GM12875 (cell line): ENCODE measurements around the gene USP7.

Experiments
- H3K4me3 ChIP-seq: one replicate; pipeline ENCODE4 v1.5.1; 2011; ENCODE audit warnings: low read depth, low read length, control low read depth
- TF ChIP-seq, protein P1 (sequence below): IDR thresholded peaks from 2 replicates; pipeline ENCODE4 v1.5.1; 2011; ENCODE audit warnings: low read depth, mild to moderate bottlenecking, control low read depth, inconsistent platforms, low read length, moderate library complexity, borderline replicate concordance; ENCODE audit not compliant: insufficient read depth

USP7 gene

DNA sequence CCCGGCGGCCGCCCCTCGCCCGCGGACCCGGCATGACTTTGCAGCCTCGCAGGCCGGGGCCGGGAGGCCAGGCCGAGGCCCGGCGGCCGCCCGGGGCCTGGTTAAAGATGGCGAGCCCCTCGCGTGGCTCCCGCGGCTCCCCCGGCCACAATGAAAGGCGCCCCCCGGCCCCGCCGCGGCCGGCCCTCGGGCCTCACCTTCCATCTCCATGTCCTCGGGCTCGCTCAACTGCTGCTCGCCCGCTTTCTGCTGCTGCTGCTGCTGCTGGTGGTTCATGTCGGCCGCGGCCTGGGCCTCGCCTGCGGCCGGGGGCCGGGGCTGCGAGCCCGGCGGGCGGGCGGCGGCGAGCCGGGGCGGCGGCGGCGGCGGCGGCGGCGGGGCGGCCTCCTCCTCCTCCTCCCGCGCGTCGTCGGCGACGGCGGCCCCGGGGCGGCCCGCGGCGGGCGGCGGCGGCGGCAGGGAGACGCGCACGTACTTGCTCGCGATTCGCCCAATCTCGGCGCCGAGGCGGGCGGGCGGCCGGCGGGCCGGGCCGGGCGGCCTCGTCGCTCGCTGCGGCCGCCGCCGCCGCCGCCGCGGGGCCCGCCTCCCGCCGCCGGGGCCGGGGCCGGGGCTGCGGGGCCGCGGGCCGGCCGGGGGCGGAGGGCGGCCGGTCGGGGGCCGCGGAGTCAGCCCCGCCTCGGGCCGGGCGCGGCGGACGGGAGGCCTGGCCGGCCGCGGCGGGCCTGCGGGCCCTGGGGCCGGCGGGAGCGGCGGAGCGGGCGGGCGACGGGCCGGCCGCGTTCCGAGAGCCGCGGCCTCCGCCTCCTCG is 491 bp downstream of the USP7 start:
- TF ChIP-seq, protein P1, sequence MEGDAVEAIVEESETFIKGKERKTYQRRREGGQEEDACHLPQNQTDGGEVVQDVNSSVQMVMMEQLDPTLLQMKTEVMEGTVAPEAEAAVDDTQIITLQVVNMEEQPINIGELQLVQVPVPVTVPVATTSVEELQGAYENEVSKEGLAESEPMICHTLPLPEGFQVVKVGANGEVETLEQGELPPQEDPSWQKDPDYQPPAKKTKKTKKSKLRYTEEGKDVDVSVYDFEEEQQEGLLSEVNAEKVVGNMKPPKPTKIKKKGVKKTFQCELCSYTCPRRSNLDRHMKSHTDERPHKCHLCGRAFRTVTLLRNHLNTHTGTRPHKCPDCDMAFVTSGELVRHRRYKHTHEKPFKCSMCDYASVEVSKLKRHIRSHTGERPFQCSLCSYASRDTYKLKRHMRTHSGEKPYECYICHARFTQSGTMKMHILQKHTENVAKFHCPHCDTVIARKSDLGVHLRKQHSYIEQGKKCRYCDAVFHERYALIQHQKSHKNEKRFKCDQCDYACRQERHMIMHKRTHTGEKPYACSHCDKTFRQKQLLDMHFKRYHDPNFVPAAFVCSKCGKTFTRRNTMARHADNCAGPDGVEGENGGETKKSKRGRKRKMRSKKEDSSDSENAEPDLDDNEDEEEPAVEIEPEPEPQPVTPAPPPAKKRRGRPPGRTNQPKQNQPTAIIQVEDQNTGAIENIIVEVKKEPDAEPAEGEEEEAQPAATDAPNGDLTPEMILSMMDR, result no peak
- peak overlapping the region; percentile 67 for H3K4me3 ChIP-seq

DNA sequence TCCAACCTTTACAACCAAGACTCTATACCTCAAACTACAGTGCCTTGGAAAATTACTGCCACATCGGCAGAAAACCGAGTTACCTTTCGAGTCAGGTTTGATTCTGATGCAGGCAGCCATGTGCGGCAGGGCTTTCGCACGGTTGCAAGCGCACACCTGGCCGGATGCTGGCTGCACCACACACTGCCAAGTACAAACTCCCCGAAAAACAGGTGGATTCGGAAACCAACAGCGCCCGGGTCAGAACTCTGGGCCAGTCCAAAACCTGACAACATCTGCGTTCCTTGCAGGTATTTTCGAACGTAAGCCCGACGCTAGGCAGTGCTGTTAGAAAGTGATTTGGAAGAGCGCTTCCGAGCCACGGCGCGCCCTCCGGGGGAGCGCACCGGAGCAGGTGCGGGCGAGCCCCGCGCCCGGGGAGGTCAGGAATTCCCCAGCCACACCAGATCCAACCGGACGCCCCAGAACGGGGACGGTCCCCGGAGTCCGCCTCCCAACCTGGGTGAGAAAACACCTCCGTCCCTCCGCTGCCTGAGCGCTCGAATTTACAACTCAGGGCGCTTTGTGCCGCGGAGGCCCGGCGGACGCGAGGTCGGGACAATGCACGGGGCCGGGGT is 1.2 kb downstream of the USP7 start:
- TF ChIP-seq, protein P1, result no peak
- H3K4me3 ChIP-seq, result peak overlapping the region; percentile 67

DNA sequence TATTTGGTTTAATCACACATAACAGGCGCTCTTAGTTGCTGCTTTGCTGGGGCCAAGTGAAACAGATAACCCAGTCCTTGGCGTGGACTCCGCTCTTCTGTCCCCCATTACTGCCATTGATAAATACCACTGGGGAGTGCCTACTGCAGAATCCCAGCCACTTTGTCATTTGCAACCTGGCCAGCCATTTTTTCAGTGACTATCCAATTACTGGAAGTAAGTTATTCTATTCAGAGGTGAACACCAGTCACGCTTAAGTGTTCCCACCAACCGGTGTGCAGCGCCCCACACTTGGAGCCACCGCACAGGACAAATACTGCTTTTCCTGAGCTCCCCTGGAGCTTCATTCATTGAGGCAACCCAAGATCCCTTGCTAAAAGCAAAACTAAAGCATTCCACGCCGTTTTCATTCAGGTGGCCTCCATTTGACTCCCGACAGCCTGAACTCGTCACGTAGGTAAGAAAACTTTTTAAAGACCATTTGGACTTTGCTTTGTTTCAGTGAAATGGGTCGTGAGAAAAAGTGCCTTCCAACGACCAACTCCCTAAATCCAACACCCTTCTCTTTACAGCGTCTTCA is 1.8 kb downstream of the USP7 start:
- H3K4me3 ChIP-seq, result peak overlapping the region; percentile 67
- TF ChIP-seq, protein P1, result no peak

DNA sequence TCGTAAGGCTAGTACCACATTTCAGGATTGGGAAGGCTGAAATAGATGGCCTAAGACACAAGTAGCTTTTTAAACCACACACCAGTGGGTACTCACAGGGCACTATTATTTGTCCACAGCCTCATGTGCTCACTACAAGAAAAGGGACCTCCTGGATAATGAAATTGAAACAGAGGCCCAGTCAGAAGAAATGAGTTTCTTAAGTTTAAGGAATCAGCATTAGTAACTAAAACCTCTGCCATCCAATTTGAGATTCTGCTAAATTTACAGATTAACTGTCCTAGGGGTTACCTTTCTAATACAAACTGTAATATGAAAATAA is 3.0 kb downstream of the USP7 start:
- H3K4me3 ChIP-seq, result no peak overlapping the region

DNA sequence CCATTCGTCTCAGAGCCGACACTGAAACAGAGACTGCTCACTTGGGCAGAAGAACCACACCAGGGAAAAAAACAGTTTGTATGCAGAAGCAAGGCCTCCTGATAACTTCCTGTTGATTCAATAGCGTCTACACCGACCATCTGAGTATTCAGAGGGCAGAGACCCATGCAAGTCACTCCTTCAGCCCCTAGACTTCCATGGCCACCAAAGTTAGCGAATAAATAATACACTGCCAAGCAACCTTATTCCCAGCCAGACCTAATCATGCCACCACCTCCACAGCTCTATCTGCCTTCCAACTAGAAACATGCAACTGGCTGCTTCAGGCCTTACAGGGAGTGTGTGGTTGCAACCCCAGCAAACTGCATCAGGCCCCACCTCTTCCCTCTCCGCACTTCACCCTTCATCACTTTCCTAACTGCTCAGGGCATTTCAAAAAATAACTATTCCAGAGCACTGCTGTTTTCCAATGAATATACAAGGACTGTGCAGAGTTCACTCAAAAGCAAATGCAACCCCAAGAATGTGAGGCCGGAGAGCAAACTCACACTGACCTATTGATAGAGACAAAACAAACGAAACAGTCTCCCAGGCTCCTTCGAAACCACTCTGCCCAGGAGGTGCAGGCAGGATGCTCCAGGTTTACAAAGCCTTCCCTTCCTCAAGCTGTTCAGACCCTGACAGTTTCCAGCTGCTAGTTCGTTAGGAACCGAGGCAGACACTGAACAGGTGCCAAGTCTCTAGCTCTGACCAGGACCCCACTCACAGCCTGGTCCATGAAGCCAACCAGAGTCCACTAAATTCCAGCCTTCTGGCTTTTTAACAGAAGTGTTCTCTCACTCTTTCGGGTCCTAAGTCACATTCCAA is 3.6 kb downstream of the USP7 start:
- no peak overlapping the region for H3K4me3 ChIP-seq
- TF ChIP-seq, protein P1, result no peak

More for the DNA sequence above, 3.0 kb downstream of the USP7 start:
- TF ChIP-seq, protein P1, result no peak

DNA sequence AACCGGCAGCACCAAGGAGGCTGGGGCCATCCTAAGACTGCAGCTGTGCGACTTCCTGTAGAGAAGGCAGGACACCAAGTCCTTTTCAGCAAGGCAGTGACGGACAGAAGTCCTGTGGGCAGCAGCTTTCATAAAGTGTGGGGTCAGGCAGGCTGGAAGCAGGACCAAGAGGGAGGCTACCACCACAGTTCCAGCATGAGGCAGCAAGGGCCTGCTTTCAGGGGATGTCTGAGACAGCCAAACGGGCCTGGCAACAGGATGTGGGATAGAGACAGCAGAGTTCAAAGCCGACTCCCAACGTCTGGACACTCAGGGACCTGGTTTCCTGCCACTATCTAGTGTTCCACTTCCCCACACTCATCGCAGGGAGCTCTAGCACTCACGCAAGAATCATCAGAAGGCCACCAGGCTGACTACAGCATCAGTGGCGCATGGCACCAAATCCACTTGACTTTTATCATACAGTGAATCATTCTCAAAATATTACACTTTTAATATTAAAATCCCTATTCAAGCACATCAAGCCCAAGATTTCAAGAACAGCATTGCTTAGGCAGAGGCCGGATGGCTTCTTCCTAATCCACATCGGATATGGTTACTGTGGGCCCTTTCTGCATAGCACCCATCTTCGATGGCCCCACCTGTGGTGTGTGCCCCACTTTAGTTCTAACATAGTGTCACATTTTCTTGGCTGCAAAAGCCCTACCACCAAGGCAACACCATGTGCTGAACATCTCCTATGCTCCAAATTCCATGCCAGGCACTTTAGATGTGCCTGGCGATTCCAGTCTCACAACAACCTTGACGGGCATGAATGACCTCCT is 5.2 kb downstream of the USP7 start:
- TF ChIP-seq, protein P1, result no peak
- peak overlapping the region; percentile 17 for H3K4me3 ChIP-seq
